ENCODE data around the gene PHACTR2. TPM values are rescaled to one million over a fixed set of nuclear protein-coding genes. Genes with fewer than 3 reads are reported as not detected.

The PHACTR2 gene
- total and polyA plus RNA-seq, 10 of the 15 experiments (the other 5 are each of a cell fraction or from before 2014, with no cell fraction given), result 1.4 to 19.1 (median 5.3) TPM

DNA sequence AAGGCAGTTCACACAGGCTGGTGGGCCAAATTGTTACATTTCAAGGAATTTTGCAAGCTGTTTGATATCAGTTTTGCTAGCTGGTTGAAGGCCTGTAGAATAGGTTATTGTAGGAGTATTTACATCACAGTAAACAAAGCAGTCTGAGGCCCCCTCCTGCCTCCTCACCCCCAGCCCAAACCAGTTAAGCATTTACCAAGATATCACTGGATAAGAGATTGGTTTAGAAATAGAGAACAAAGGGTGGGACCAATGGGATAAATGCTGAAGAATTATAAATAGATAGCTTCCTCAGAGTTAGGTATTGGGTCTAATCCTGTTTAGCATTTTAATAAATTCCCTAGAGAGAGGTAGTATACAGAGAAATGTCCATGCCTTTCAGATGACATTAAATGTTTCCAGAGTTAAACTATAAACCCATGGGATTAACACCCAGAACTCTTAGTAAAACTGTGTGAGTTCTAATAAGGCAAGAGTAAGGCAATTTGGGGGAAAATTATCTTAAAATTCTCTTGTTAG lies 2.3 kb upstream of the PHACTR2 start (continued):
- TF ChIP-seq RB1 (IDR thresholded peaks at IDR 0.05; ENCODE audit: borderline replicate concordance), result no peak
- TF ChIP-seq, protein P1, sequence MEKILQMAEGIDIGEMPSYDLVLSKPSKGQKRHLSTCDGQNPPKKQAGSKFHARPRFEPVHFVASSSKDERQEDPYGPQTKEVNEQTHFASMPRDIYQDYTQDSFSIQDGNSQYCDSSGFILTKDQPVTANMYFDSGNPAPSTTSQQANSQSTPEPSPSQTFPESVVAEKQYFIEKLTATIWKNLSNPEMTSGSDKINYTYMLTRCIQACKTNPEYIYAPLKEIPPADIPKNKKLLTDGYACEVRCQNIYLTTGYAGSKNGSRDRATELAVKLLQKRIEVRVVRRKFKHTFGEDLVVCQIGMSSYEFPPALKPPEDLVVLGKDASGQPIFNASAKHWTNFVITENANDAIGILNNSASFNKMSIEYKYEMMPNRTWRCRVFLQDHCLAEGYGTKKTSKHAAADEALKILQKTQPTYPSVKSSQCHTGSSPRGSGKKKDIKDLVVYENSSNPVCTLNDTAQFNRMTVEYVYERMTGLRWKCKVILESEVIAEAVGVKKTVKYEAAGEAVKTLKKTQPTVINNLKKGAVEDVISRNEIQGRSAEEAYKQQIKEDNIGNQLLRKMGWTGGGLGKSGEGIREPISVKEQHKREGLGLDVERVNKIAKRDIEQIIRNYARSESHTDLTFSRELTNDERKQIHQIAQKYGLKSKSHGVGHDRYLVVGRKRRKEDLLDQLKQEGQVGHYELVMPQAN (conservative IDR thresholded peaks at IDR 0.05), result no peak
- TF ChIP-seq ZNF24 (IDR thresholded peaks at IDR 0.05), result no peak
- no peak for TF ChIP-seq TCF3 (IDR thresholded peaks at IDR 0.05; ENCODE audit: borderline replicate concordance, insufficient read depth, low read depth, low read length)

GRCh38 chr6:143675946-143676345 lies 1.8 kb upstream of the PHACTR2 start:
- H3K27me3 ChIP-seq (replicated peaks in 1 of 2; ENCODE audit: control insufficient read depth in 2 of 2, insufficient read depth in 2 of 2, low read length in 1 of 2), result peaks cover 3 to 14% of the 10 kb centered on the region in 2 experiments; a peak in 2 of 4 replicates
- no peaks in the 10 kb centered on the region for H3K4me1 ChIP-seq (ENCODE audit: control insufficient read depth, insufficient read depth, low read length)
- H3K79me2 ChIP-seq (ENCODE audit: control insufficient read depth, insufficient read depth, low read length), result no peaks in the 10 kb centered on the region
- H3K4me3 ChIP-seq, result no peak overlapping the region
- ChIA-PET POLR2A (no interaction called here), SMC1A (ENCODE audit: uncharacterized antibody, unreplicated experiment) (no interaction called here), CTCF (no interaction called here), RAD21 (ENCODE audit: unreplicated experiment) (no interaction called here)
- WGBS (ENCODE audit: insufficient coverage, insufficient replicate concordance, low lambda C conversion rate, missing lambda C conversion rate), result 5% methylated on average over 1 of the region's 1 CpG
- BruUV-seq (replicated peaks), result no TSS peak
- H4K20me1 ChIP-seq (ENCODE audit: control insufficient read depth, insufficient read depth), result no peaks in the 10 kb centered on the region
- FAIRE-seq (no peak), DNase-seq (ENCODE audit: low read depth, low spot score) (no peak), ATAC-seq (no peak)
- no peaks in the 10 kb centered on the region for H3K9me3 ChIP-seq (replicated peaks; ENCODE audit: control insufficient read depth, insufficient read depth, low read length)
- H3K27ac ChIP-seq (ENCODE audit: control insufficient read depth, insufficient read depth), result no peak overlapping the region
- intact Hi-C loops (cut with micrococcal nuclease; ENCODE audit: unreplicated experiment), result no loop called here
- H3K9ac ChIP-seq (ENCODE audit: control insufficient read depth, insufficient read depth, low read length), result no peak overlapping the region
- no peaks in the 10 kb centered on the region for H3K36me3 ChIP-seq (ENCODE audit: control insufficient read depth in 2 of 2, insufficient read depth in 2 of 2, low read length in 1 of 2)
- H2AFZ ChIP-seq (ENCODE audit: control insufficient read depth, low read depth, low read length), result no peak overlapping the region
- in situ Hi-C loops (cut with MboI), result no loop called here
- no peak overlapping the region for H3K4me2 ChIP-seq (ENCODE audit: control insufficient read depth, insufficient read depth)
- TF ChIP-seq NFXL1 (IDR thresholded peaks at IDR 0.05; ENCODE audit: borderline replicate concordance) (no peak), E2F8 (IDR thresholded peaks at IDR 0.05; ENCODE audit: low read depth, partially characterized antibody) (no peak), NR2F1 (conservative IDR thresholded peaks at IDR 0.05) (no peak), BCLAF1 (IDR thresholded peaks at IDR 0.05) (no peak), MLLT1 (IDR thresholded peaks at IDR 0.05) (no peak), TCF12 (IDR thresholded peaks at IDR 0.05; ENCODE audit: low read depth, low read length) (no peak), CHD2 (IDR thresholded peaks at IDR 0.05; ENCODE audit: borderline replicate concordance, low read depth, low read length) (no peak)
- TF ChIP-seq, protein P2, sequence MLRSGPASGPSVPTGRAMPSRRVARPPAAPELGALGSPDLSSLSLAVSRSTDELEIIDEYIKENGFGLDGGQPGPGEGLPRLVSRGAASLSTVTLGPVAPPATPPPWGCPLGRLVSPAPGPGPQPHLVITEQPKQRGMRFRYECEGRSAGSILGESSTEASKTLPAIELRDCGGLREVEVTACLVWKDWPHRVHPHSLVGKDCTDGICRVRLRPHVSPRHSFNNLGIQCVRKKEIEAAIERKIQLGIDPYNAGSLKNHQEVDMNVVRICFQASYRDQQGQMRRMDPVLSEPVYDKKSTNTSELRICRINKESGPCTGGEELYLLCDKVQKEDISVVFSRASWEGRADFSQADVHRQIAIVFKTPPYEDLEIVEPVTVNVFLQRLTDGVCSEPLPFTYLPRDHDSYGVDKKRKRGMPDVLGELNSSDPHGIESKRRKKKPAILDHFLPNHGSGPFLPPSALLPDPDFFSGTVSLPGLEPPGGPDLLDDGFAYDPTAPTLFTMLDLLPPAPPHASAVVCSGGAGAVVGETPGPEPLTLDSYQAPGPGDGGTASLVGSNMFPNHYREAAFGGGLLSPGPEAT (IDR thresholded peaks at IDR 0.05; ENCODE audit: low read depth), result no peak
